Activated gamma-delta T cell (primary cell): ENCODE data around the gene TBCB.
"Not testable (repeated sequence)": the region's sequence is repeated elsewhere in the genome, so short reads cannot be mapped to it uniquely, and the experiment has no call there.

ENCODE experiments used
- DNase-seq: peaks from one replicate; lab custom pipeline; 2025; lab: John Stamatoyannopoulos, UW
- total RNA-seq, 2 donors: gene quantifications; one replicate each; lab custom pipeline; 2026; lab: John Stamatoyannopoulos, UW

TBCB gene, protein sequence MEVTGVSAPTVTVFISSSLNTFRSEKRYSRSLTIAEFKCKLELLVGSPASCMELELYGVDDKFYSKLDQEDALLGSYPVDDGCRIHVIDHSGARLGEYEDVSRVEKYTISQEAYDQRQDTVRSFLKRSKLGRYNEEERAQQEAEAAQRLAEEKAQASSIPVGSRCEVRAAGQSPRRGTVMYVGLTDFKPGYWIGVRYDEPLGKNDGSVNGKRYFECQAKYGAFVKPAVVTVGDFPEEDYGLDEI
- 78.4 to 87.1 reads per million in 2 donors for total RNA-seq

DNA sequence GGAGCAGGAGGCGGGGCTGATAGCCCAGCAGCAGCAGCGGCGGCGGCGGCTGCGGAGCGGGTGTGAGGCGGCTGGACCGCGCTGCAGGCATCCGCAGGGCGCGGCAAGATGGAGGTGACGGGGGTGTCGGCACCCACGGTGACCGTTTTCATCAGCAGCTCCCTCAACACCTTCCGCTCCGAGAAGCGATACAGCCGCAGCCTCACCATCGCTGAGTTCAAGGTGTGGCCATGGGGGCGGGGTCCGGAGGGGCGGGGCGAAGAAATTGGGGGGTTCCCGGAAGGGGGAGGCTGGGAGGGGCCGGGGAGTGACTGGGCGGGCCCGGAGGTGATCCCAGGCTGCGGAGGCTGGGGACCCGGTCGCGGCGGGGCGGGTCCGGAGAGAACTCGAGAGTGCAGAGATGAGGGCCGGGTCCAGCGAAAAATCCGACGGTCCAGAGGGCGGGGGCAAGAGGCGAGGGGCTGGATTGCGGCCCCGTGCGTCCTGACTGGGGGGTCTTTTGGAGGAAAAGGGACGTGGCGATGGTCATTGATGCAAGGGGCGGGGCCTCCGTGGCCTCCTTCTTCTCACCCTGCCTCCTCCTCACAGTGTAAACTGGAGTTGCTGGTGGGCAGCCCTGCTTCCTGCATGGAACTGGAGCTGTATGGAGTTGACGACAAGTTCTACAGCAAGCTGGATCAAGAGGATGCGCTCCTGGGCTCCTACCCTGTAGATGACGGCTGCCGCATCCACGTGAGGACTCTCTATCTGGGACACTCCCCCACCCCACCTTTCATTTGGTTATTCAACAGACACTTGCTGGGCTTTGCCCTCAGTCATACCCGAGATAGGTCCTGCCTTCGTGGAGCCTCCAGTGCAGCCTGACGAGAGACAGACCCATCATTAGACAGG is at the start of gene TBCB:
TBCB (plus strand) TSS at position 16 of the 891 bp plus-strand sequence; CDS start at position 109, 93 bp downstream.
- peak; percentile 93 for DNase-seq

DNA sequence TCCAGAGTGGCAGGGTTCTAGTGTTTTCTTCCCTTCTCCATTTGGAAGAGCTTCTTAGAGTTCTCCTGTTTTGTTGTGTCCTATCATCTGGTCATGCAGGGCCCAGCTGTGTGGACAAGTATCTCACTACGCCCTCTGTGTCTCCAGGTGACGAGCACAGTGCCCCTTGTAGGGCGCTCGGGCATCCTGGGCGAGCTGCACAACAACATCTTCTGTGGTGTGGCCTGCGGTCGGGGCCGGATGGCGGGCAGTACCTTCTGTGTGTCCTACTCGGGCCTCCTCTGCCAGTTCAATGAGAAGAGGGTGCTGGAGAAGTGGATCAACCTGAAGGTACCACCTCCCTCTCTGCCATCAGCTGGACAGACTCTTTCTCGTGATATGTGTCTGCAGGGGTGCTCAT is 47.6 kb upstream of the TBCB start:
- no peak for DNase-seq

GRCh38 chr19:36068810-36069499 is 46.3 kb upstream of the TBCB start:
- DNase-seq, result not testable (repeated sequence)

DNA sequence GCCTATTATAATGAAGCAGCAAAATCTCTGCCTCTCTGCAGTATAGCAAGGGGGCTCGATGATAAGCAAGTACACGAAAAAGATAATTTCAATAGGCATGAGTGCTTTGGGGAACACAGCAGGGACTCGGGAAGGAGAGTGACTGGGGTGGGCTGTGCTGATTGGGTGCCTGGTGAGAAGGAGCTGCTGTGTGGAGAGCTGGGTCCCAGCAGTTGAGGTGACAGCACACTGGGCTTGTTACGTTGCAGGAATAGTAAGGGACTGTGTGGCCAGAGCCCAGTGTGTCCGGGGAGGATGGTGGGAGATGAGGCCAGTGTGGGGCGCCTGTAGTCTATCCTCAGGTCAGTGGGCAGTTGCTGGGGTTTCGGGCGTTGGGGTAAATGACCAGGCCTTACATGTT is 43.2 kb upstream of the TBCB start:
- DNase-seq, result no peak

DNA sequence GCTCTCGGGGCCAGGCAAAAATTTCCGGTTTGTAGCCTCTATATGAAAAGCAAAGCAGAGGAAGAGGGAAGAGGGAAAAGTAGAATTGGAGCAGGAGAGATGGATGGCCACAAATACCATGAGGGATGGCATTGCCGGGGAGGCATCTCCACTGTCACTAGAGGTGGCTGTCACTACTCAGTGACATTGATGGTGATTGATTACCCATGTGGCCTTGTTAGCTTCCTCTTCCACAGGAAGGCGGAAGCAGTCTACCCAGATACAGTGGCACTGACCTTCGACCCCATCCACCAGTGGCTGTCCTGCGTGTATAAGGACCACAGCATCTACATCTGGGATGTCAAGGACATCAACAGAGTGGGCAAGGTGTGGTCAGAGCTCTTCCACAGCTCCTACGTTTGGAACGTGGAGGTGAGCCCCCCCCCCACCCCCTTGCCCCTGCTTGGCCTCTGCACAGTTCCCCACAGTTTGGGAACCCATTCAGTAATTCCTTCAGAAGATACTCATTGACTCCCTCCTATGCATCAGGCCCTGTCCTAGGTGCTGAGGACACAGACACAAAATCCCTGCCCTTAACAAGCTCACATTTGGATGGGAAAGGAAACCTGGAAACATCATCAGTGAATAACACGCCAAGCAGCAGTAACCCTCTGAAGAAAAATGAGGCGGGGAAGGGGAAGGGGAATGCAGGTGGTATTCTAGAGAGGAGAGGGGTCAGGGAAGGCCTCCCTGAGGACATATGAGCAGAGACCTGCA is 42.0 kb upstream of the TBCB start:
- DNase-seq, result no peak

DNA sequence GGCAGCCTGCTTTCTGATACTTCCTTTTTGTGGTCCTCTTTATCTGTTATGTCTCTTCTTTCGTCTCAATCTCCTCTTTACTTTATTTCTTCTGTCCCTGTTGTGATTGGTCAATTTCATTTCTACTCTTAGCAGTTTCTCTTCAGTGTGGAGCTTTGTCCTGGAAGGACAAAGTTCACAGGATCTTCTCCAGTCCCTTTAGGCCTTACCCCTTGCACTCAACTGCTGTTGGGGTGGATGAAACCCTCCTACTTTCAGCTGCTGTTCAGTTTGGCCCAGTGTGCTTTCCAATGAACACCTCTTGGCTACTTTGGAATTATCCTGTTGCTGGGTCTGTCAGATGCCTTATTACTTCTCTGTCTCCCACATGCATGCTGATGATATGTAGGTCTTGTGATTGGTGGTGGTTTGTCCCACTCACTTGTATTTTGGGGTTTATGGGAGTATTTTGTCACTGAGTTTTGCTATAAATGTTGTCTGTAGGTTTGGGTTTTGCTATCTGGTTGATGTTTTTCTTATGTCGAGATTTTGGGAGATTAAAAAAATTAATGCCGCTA is 35.8 kb upstream of the TBCB start:
- no peak for DNase-seq

GRCh38 chr19:36081385-36081784 is 33.9 kb upstream of the TBCB start:
- DNase-seq, result no peak

GRCh38 chr19:36081894-36082293 is 33.4 kb upstream of the TBCB start:
- no peak for DNase-seq

DNA sequence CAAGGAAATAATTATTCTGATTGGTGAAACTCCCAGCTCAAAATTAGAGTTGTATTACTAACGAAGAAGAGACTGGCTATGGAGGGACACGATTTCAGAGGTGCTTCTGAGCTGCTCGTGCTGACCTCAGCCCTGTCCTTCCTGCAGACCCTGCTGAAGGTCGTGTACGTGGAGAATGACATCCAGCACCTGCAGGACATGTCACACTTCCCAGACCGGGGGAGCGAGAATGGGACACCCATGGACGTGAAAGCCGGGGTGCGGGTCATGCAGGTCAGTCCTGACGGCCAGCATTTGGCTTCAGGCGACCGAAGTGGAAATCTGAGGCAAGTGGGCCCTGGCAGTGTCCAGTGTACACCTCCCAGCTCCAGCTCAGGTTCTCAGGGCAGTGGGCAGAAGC is 32.4 kb upstream of the TBCB start:
- no peak for DNase-seq

DNA sequence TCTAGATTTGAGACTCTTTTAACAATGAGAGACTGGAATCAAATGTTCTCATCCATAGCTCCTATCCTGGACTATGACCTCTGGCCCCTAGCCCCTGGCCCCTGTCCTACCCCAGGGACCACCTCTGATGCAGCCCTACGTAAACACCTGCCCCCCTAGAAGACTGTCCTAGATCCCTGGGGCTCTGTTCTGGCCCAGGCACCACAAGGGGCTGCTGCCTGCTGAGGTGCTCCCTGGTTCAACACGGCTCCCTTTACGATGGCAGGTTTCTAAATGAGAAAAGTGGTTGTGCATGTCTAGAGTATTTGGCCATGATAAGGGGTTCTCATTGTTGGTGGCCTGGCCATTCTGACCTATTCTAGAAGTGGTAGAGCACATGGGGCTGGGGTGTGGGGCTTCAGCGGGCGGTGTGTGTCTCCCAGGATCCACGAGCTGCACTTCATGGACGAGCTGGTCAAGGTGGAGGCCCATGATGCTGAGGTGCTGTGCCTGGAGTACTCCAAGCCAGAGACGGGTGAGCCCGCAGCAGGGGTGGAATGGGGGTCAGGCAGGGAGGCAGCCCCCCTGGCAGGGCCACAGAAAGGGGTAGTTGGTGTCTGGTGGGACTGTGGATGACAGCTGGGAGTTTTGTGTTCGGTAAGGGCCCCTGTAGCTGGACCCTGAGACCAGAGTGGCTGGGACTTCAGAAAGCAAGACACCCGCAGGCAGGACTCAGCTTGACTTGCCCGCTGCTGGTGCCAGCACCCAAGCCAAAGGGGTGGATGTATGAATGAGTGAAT is 30.8 kb upstream of the TBCB start:
- no peak for DNase-seq

DNA sequence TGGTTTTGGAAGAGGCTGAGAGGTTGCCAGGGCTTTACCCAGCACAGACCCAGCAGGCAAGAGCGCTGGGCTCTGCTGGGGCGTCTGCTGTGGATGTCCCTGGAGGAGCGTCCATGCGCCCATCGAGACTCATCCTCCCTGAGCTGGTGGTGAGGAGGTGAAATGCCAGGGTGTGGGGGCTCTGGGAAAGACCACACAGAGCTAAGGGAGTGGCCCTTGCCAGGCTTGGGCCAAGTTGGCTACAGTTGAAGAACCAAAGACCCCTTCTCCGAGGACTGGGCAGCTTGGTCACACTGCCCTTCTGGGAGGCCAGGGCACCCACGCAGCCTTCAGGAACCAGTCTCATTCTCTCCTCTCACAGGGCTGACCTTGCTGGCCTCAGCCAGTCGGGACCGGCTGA is 28.9 kb upstream of the TBCB start:
- no peak for DNase-seq

GRCh38 chr19:36089847-36090246 is 25.4 kb upstream of the TBCB start:
- DNase-seq, result no peak

- DNase-seq, result no peak
Measured at GRCh38 chr19:36090910-36091695, 24.2 kb upstream of the TBCB start.

- no peak for DNase-seq
Measured at GRCh38 chr19:36092566-36092965, 22.7 kb upstream of the TBCB start.

GRCh38 chr19:36093146-36093662 is 22.1 kb upstream of the TBCB start:
- DNase-seq, result no peak

DNA sequence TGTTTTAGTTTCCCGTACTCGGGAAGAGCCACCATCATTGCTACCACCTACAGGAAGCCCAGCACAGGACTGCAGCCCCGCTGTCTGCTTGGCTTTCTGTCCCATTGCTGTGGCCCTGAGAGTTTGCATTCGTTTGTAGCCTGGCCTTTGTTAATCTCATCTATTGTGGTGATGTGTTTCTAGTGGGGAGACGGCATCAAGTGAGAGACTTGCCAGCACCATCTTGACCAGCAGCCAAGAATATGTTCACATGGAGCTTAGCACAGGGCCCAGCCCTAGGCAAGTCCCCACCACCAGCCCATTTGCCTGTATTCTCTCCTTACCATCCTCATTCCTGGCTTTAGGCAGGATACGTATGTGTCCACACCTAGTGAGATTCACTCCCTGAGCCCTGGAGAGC is 21.6 kb upstream of the TBCB start:
- DNase-seq, result no peak

GRCh38 chr19:36097036-36097435 is 18.2 kb upstream of the TBCB start:
- no peak for DNase-seq

- DNase-seq, result no peak
Measured at GRCh38 chr19:36099166-36099785, 16.0 kb upstream of the TBCB start.

GRCh38 chr19:36100476-36100875 is 14.8 kb upstream of the TBCB start:
- DNase-seq, result no peak
